ENCODE data around the gene FLT1. TPM values are rescaled to one million over a fixed set of nuclear protein-coding genes. Genes with fewer than 3 reads are reported as not detected.

FLT1 gene
- total RNA-seq, 1 experiment from 2014 or later = 0.25 TPM

DNA sequence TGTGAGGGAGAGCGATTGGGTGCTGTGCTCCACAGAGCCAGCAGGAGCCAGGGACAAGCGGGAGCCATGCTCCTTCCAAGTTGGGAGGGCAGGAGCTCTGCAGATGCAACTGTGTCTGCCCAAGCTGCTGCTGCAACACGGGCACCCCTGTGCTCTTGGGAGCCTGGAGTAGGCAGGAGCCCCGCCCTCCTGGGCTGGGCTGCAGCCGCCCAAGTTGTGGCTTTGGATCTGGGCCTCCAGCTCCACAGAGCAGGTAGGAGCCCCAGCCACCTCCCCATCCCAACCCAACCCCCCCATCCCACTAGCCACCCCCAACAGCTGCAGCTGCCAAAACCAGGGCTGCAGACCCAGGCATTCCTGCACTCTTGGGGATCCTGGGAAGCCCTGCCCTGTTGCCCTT is 39.9 kb upstream of the FLT1 start (continued):
- TF ChIP-seq, protein P1, sequence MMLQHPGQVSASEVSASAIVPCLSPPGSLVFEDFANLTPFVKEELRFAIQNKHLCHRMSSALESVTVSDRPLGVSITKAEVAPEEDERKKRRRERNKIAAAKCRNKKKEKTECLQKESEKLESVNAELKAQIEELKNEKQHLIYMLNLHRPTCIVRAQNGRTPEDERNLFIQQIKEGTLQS (IDR thresholded peaks at IDR 0.05) = no peak
- TF ChIP-seq ELF1 (IDR thresholded peaks at IDR 0.05; ENCODE audit: borderline replicate concordance, low read depth) = no peak
- no peak for TF ChIP-seq YY1 (IDR thresholded peaks at IDR 0.05; ENCODE audit: extremely low read depth, insufficient replicate concordance, low read depth, low read length)
- no peak for TF ChIP-seq SIN3A (IDR thresholded peaks at IDR 0.05; ENCODE audit: low read depth)
- no peak for TF ChIP-seq EZH2 (IDR thresholded peaks at IDR 0.05)
- TF ChIP-seq SP1 (IDR thresholded peaks at IDR 0.05; ENCODE audit: low read depth) = no peak
- no peak for TF ChIP-seq TCF7L2 (IDR thresholded peaks at IDR 0.05; ENCODE audit: borderline replicate concordance, extremely low read depth, insufficient read depth, insufficient read length)
- no peak for TF ChIP-seq ZFX (IDR thresholded peaks at IDR 0.05)
- TF ChIP-seq ZNF274 (IDR thresholded peaks at IDR 0.05; ENCODE audit: low read depth, low read length) = no peak

GRCh38 chr13:28534210-28534609 is 39.3 kb upstream of the FLT1 start:
- ChIA-PET CTCF (no interaction called here), POLR2A (no interaction called here), RAD21 (ENCODE audit: low non-redundant PET in 1 of 2, low total read pairs in 2 of 2, uncharacterized antibody in 2 of 2, unreplicated experiment in 2 of 2) (no interaction called here)
- Histone ChIP-seq H3K36me3 (ENCODE audit: control insufficient read depth in 1 of 2, insufficient read depth in 2 of 2, low read length in 2 of 2) (no peaks in the 10 kb centered on the region), H3K4me1 (ENCODE audit: control insufficient read depth in 1 of 2, insufficient read depth in 2 of 2, low read length in 2 of 2) (peaks cover 0 to 7% of the 10 kb centered on the region in 2 experiments; a peak in 1 of 4 replicates), H3K79me2 (ENCODE audit: insufficient read depth, low read length) (no peaks in the 10 kb centered on the region), H4K20me1 (ENCODE audit: insufficient read depth) (no peaks in the 10 kb centered on the region), H3K4me2 (ENCODE audit: low read length) (no peak overlapping the region), H3K9ac (ENCODE audit: low read length) (no peak overlapping the region), H3K9me3 (ENCODE audit: control insufficient read depth in 1 of 2, insufficient read depth in 1 of 2, low read depth in 1 of 2, low read length in 2 of 2) (peaks cover 3 to 6% of the 10 kb centered on the region in 2 experiments; a peak in 2 of 4 replicates), H3K4me3 (replicated peaks in 1 of 2; ENCODE audit: low read depth in 1 of 2, low read length in 2 of 2) (no peak overlapping the region), H3K27ac (ENCODE audit: low read depth, low read length) (no peak overlapping the region), H2AFZ (ENCODE audit: low read depth, low read length, poor library complexity, severe bottlenecking) (no peak overlapping the region), H3K9me2 (ENCODE audit: insufficient read depth) (no peaks in the 10 kb centered on the region), H3K27me3 (ENCODE audit: insufficient read depth, low read length) (no peaks in the 10 kb centered on the region)
- DNase-seq (ENCODE audit: low read depth, low spot score) (no peak), ATAC-seq (no peak)
- BruUV-seq (replicated peaks) = no TSS peak
- TF ChIP-seq, protein P1 (IDR thresholded peaks at IDR 0.05) = no peak
- TF ChIP-seq JUND (IDR thresholded peaks at IDR 0.05) (no peak), SIN3A (IDR thresholded peaks at IDR 0.05; ENCODE audit: low read depth) (no peak), ZNF274 (IDR thresholded peaks at IDR 0.05; ENCODE audit: low read depth, low read length) (no peak), CEBPB (IDR thresholded peaks at IDR 0.05; ENCODE audit: low read depth) (no peak), POLR2A (IDR thresholded peaks at IDR 0.05; ENCODE audit: borderline replicate concordance, extremely low read depth, insufficient read depth, insufficient read length) (no peak), CBX3 (IDR thresholded peaks at IDR 0.05; ENCODE audit: low read depth) (no peak), ZFX (IDR thresholded peaks at IDR 0.05) (no peak), EGR1 (IDR thresholded peaks at IDR 0.05; ENCODE audit: low read depth) (no peak)
- TF ChIP-seq, protein P2, sequence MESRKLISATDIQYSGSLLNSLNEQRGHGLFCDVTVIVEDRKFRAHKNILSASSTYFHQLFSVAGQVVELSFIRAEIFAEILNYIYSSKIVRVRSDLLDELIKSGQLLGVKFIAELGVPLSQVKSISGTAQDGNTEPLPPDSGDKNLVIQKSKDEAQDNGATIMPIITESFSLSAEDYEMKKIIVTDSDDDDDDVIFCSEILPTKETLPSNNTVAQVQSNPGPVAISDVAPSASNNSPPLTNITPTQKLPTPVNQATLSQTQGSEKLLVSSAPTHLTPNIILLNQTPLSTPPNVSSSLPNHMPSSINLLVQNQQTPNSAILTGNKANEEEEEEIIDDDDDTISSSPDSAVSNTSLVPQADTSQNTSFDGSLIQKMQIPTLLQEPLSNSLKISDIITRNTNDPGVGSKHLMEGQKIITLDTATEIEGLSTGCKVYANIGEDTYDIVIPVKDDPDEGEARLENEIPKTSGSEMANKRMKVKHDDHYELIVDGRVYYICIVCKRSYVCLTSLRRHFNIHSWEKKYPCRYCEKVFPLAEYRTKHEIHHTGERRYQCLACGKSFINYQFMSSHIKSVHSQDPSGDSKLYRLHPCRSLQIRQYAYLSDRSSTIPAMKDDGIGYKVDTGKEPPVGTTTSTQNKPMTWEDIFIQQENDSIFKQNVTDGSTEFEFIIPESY (IDR thresholded peaks at IDR 0.05; ENCODE audit: extremely low read depth, insufficient replicate concordance, low read length) = no peak
- intact Hi-C loops (cut with micrococcal nuclease) = no loop called here
